ENCODE measurements around the gene DGCR2.
"Not testable (repeated sequence)": the region's sequence is repeated elsewhere in the genome, so short reads cannot be mapped to it uniquely, and the experiment has no call there.

Gene DGCR2

DNA sequence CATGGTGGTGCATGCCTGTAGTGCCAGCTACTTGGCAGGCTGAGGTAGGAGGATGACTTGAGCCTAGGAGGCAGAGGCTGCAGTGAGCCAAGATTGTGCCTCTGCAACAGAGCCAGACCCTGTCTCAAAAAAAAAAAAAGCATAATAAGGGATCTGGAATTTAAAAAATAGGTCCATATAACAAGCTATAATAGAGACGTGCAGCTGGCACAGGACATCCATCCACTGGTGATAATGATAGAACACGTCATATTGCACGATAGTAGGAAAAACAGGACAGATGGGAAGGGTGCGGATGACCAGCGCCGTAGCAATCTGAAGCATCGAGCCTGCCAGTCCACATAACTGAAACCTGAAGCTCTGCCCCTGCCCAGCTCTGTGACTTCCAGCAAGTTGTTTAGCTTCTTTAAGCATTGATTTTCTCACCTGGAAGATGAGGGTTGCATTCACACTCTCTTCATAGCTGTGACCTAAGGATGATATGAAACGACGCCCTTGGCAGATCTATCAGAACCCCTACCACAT, 125.8 kb downstream of the DGCR2 start:
- DNase-seq = no peak

DNA sequence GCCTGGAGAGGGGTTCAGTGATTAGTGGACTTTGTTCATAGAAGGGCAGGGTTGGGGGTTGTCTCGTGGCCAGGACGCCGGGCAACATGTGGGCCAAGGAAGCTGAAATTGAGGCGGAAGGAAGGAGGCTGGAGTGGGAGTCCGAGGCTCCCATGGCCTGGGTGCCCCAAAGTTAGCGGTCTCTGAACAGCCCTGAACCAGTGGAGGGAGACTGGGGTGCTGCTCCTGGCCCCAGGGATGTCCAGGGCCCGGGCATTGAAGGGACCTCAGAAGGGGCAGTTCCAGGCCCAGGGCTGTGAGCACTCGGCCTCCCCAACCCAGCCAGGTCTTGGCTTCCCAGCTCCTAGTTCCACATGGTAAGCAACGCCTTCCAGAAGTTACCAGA, 126.9 kb downstream of the DGCR2 start:
- DNase-seq = no peak

DNA sequence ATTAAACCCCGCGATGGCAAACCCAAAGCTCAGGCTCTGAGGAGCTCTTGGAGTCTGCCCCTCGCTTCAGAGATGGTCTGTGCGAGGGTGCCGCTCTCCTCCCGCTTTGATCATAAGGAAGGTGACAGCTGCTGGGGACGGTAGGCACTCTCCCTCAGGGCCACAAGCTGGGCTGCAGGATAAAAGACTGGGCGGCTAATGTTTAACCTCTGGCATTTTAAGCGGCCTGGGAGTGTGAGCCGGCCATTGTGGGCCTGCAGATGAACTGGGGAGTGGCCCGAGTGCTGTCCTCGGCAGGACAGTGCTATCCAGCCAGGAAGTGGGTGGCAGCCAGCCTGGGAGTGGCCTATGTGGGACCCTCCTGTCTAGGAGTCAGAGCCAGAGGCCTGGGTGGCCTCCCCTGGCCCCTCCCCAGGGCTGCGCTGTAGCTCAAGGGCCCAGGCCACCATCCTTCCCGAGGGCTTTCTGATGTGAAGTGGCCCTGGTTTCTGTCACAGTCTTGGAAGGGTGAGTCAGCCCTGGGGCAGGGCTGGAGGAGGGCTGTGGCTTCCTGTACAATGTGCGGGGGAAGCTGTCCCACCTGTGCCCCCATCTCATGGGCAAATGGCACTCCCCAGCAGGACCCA, 127.4 kb downstream of the DGCR2 start:
- DNase-seq = no peak

DNA sequence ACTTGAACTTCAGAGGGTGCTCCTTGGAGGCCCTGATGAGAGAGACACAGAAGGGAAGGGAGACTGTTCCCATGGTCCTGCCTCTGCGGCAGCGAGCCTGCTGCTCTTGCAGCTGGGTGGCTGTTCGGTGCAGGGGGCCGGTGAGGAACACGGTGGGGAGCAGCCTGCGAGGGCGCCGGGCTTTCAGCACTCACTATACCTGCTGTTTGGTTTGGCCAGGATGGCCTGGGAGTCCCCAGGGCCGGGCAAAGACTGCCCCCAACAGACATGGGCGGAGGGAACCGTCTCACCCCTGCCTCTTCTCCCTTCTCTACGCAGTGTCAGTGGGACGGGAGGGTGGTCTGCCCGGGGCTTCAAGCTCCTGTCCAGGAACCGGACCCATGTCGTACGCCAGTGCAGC, 128.2 kb downstream of the DGCR2 start:
- no peak for DNase-seq

DNA sequence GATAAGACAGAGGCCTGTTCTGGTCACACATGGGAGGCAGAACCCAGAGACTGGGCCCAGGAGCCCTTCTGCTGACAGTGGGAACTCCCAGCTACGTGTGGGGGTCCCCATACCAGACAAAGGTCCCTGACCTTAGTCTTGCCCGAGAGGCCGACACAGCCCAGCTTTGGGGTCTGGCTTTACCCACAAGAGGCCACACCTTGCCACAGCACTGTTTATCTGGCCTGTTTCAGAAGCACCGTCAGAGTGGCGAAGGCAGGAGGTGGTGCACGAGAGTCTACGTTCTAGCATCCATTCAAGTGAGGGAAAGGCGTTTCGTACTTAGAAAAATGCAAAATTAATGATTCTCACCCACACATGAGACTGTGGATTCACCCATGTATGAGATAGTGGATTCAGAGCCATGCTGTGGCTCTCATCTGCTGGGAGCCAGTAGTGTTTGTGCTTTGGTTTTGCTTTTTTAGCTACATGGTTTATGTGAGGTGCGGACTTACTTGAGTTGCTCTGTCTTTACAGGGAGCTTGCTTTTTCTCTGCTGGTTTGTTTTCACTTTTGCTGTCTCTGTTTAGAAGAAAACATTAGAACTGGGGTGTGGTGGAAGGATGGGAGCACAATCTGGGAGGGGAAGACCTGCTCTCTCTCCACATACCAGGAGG, 129.5 kb downstream of the DGCR2 start:
- no peak for DNase-seq

DNA sequence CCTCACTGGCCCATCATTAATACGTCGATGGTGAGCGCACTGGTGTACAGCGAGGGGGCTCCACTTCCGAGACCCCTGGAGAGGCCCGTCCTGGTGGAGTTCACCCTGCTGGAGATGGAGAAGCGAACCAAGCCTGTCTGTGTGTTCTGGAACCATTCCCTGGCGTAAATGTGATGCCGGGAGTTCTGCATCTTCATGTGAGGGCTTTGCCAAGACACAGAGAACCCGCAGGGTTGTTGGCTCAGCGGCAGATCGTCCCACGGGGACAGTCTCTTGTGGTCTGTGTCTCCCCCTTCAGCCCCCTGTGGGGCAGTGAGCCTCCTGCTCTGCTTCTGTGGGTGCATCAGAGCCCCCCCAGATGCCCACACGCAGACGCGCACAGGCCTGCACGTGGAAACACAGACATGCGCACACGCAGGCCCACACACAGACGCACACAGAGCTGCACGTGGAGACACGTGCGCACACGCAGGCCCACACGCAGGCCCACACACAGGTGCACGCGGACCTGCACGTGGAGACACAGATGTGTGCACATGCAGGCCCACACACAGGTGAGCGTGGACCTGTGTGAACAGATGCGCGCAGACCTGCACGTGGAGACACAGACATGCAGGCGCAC, 130.3 kb downstream of the DGCR2 start:
- no peak for DNase-seq

DNA sequence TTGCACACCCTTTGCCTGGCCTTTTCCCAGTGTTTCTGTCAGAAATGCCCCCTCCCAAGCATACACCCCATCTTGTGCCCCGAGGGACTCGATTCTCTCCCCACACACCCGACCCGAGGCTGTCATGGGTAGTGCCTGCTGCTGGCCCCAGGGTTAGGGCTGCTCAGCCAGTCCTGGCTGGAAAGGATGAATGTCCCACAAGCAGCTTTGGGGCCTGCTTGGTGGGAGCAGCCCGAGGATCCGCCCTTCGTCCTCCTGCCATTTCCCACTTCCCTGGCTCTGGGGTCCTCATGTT, 131.1 kb downstream of the DGCR2 start:
- no peak for DNase-seq

DNA sequence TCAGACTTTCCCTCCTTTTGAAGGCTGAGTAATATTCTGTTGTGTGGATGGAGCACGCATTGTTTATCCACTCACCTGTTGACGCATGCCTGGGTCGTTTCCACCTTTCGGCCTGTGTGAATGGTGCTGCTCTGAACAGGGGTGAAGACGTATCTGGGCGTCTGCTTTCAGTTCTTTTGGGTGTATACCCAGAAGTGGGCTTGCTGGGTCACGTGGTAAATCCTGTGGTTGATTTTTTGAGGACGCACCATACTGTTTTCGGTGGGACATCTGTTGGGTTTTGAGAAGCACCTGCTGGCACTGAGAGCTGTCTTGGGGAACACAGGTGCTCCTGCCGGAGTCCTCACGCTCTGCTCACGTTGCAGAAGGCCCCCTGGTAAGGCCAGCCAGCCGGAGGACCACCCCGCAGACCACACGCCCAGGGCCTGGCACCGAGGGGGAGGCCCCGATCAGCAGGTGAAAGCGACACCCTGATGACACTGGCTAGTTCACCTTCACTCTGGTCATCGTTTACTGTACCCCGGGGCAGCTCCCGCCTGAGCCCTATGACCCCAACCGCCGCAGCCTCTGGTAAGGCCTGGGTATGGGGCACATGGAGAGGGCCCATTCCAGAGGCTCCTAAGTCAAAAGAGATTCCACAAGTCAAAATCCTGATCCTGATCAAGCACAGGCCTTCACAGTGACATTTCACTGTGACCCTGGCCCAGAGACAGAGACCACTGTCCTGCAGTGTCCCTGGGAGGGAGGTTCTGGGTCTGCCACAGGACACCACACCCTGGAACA, 131.7 kb downstream of the DGCR2 start:
- no peak for DNase-seq

DNA sequence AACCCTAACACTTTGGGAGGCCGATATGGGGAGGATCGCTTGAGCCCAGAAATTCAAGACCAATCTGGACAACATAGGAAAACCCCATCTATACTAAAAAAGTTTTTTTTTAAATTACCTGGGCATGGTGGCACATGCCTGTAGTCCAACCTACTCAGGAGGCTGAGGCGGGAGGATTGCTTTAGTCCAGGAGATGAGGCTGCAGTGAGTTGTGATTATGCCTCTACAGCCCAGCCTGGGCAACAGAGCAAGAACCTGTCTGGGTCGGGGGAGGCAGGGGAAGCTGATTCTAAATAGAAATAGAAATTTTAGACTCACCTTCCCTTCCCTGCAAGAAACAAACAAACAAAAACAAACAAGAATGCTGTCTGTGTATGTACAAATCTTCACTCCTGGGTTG, 133.3 kb downstream of the DGCR2 start:
- DNase-seq = no peak

DNA sequence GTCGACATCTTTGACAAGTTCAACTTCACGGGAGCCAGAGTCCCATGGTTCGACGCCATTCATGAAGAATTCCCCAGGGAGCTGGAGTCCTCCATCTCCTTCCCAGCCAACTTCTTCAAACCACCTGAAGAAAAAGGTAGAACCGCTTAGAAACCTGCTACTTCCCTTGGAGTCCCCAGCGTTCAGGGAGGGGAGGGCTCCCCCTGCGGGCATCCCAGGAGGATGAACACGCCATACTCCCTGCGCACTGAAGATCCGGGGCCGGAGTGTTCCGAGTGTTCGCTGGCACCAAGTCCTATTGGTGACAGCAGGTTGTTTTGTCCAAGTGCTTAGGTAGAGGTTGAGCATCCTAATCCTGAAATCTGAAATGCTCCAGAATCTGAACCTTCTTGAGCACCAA, 134.4 kb downstream of the DGCR2 start:
- no peak for DNase-seq

DNA sequence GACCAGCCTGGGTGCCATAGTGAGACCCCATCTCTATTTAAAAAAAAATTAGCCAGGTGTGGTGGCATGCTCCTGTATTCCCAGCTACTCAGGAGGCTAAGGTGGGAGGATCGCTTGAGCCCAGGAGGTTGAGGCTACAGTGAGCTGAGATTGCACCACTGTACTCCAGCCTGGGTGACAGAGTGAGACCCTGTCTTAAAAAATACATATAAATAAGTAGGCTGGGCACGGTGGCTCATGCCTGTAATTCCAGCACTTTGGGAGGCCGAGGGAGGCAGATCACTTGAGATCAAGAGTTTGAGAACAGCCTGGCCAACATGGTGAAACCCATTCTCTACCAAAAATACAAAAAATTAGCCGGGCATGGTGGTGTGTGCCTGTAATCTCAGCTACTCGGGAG, 135.1 kb downstream of the DGCR2 start:
- DNase-seq = not testable (repeated sequence)
